Activated naive CD8-positive, alpha-beta T cell treated with anti-CD3 and anti-CD28 coated beads, Interleukin-2, amount 10 ng/mL, durations not matched to agents 7 days and 5 days (primary cell): ENCODE results near the gene TRAFD1. TPM values are rescaled to one million over a fixed set of nuclear protein-coding genes. Genes with fewer than 3 reads are reported as not detected.

ENCODE experiments used
- ATAC-seq: fragments of 150-1000 bp; cut with Tn5 transposase; one replicate; pipeline ENCODE4 v1.10.0; 2021; ENCODE audit warnings: low read depth, moderate library complexity
- POLR2A ChIA-PET: fragments of 350-600 bp; sonication (Branson Sonifier 250); formaldehyde crosslinking; loops from one replicate; lab custom pipeline; 2021; ENCODE audit warnings: antibody characterized with exemption; lab: Charles Lee
- DNase-seq: peaks from one replicate; pipeline ENCODE4 v3.0.0; 2021
- H3K27ac Mint-ChIP-seq: one replicate; pipeline ENCODE4 v1.8.0; 2022; ENCODE audit warnings: mild to moderate bottlenecking, mixed read lengths
- H3K27me3 Mint-ChIP-seq: one replicate; pipeline ENCODE4 v1.8.0; 2022; ENCODE audit warnings: mild to moderate bottlenecking, moderate library complexity, mixed read lengths
- H3K36me3 Mint-ChIP-seq: one replicate; pipeline ENCODE4 v1.8.0; 2021; ENCODE audit warnings: mild to moderate bottlenecking, mixed read lengths
- H3K4me1 Mint-ChIP-seq: one replicate; pipeline ENCODE4 v1.8.0; 2021; ENCODE audit warnings: mixed read lengths
- H3K4me3 Mint-ChIP-seq: one replicate; pipeline ENCODE4 v1.8.0; 2022; ENCODE audit warnings: mild to moderate bottlenecking, moderate library complexity, mixed read lengths
- H3K9me3 Mint-ChIP-seq: one replicate; pipeline ENCODE4 v1.8.0; 2021; ENCODE audit warnings: mixed read lengths
- total RNA-seq, 2 experiments: library from RNA; stranded (reverse); gene quantifications; one replicate each; pipeline ENCODE4 v1.2.3, GENCODE V29; 2021

Gene TRAFD1
- total RNA-seq, 2 experiments from 2014 or later = 69.7 to 70.3 TPM

DNA sequence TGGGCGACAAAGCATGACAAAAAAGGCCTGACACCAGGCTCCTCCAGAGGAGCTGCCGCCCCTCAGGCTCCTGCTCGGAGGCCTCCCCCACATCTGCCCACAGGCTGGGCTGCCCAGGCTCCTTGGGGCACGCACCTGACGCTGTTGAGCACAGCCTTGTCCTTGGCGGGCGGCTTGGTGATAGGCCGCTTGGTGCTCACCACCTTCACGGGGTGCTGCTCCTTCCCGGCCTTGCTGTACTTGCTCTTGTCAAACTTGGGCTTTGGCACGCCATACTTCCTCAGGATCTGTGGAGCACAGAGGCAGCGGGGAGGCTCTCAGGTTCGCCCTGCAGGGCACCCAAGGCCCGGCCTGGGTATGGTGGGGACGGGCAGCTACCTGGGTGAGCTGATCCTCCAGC is 53.4 kb downstream of the TRAFD1 start:
- Mint-ChIP-seq H3K27ac (no peak overlapping the region), H3K27me3 (no peaks in the 10 kb centered on the region), H3K4me3 (no peak overlapping the region), H3K9me3 (no peaks in the 10 kb centered on the region), H3K36me3 (peaks cover 12% of the 10 kb centered on the region), H3K4me1 (peaks cover 3% of the 10 kb centered on the region)
- DNase-seq (no peak), ATAC-seq (no peak)
- POLR2A ChIA-PET = no interaction called here

DNA sequence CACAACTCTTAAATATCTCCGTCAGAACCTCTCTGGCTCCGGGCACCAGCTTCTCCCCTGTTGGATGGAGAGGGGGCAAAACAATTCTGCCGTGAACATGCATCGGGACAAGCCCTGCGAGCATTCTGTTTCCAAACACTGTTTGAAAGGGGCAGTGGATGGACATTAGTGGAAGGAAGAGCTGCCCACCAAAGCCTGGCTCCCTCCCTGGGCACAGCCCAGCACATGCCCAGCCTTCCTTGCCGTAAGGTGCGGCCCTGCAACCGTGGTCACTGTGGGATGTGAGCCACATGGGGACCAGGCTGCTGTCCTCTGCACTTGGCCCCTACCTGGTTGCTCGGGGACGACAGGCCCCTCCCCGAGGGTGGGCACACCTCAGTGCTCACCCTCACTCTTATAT is 54.0 kb downstream of the TRAFD1 start:
- Mint-ChIP-seq H3K27me3 (no peaks in the 10 kb centered on the region), H3K4me1 (peaks cover 3% of the 10 kb centered on the region), H3K36me3 (peaks cover 12% of the 10 kb centered on the region), H3K4me3 (no peak overlapping the region), H3K9me3 (no peaks in the 10 kb centered on the region), H3K27ac (no peak overlapping the region)
- POLR2A ChIA-PET = no interaction called here
- ATAC-seq (no peak), DNase-seq (no peak)

DNA sequence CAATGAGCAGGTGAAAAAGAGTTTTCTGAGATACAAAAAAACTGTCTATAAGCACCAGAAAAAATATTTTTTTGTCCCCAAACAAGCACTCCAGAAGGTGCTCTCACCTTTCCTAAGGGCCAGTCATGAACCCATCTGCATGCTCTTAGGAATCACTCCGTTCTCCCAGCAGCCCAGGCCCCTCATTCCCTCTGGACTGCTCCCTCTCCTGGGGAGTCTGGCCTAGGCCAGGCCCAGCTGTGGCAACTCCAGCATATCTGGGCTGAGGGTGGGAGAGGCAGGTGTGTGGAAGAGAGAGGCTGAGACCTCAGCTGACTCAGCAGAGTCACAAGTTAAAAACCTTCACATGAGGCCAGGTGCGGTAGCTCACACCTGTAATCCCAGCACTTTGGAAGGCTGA is 54.6 kb downstream of the TRAFD1 start:
- ATAC-seq = no peak
- H3K36me3 Mint-ChIP-seq = peaks cover 12% of the 10 kb centered on the region
- DNase-seq = no peak
- H3K27ac Mint-ChIP-seq = no peak overlapping the region
- no peaks in the 10 kb centered on the region for H3K9me3 Mint-ChIP-seq
- peaks cover 3% of the 10 kb centered on the region for H3K4me1 Mint-ChIP-seq
- POLR2A ChIA-PET = no interaction called here
- no peak overlapping the region for H3K4me3 Mint-ChIP-seq
- H3K27me3 Mint-ChIP-seq = no peaks in the 10 kb centered on the region

DNA sequence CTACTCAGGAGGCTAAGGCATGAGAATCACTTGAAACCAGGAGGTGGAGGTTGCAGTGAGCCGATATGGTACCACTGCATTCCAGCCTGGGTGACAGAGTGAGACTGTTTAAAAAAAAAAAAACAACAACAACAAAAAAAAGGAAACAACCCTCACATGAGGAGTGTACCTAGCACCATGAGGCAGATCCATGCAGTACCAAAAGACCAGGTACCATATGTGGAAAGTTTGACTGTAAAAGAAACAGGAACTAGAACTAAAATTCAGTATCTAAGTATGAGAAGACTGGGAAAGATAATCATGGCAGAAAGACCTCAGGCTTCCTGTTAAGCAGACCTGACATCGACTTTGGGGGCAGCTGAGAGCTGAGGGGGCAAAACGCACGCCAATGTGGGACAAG is 55.1 kb downstream of the TRAFD1 start:
- DNase-seq (no peak), ATAC-seq (no peak)
- Mint-ChIP-seq H3K27me3 (no peaks in the 10 kb centered on the region), H3K36me3 (peaks cover 9% of the 10 kb centered on the region), H3K4me3 (no peak overlapping the region), H3K4me1 (peaks cover 3% of the 10 kb centered on the region), H3K27ac (no peak overlapping the region), H3K9me3 (no peaks in the 10 kb centered on the region)
- POLR2A ChIA-PET = no interaction called here

DNA sequence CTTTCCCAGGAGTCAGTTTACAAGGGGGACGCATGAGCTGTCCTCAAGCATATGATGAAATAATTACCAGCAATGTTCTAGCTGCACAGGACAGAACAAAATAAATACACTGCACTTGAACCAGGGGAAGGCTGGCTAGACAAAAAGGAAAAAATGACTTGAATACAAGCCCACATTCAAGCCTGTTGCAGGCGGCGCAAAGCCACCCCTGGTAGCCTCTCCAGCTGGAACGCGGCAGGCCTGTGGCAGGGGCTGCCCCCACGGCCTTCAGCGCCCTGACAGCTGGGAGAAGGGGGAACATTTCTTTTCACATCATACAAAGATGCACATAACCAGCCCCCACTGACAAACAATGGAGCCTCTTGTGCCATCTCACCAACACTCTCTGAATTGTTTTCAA is 57.1 kb downstream of the TRAFD1 start:
- POLR2A ChIA-PET = no interaction called here
- no peak overlapping the region for H3K27ac Mint-ChIP-seq
- H3K4me3 Mint-ChIP-seq = no peak overlapping the region
- H3K9me3 Mint-ChIP-seq = no peaks in the 10 kb centered on the region
- DNase-seq = no peak
- H3K4me1 Mint-ChIP-seq = peaks cover 3% of the 10 kb centered on the region
- no peak for ATAC-seq
- H3K36me3 Mint-ChIP-seq = peaks cover 3% of the 10 kb centered on the region
- H3K27me3 Mint-ChIP-seq = no peaks in the 10 kb centered on the region

DNA sequence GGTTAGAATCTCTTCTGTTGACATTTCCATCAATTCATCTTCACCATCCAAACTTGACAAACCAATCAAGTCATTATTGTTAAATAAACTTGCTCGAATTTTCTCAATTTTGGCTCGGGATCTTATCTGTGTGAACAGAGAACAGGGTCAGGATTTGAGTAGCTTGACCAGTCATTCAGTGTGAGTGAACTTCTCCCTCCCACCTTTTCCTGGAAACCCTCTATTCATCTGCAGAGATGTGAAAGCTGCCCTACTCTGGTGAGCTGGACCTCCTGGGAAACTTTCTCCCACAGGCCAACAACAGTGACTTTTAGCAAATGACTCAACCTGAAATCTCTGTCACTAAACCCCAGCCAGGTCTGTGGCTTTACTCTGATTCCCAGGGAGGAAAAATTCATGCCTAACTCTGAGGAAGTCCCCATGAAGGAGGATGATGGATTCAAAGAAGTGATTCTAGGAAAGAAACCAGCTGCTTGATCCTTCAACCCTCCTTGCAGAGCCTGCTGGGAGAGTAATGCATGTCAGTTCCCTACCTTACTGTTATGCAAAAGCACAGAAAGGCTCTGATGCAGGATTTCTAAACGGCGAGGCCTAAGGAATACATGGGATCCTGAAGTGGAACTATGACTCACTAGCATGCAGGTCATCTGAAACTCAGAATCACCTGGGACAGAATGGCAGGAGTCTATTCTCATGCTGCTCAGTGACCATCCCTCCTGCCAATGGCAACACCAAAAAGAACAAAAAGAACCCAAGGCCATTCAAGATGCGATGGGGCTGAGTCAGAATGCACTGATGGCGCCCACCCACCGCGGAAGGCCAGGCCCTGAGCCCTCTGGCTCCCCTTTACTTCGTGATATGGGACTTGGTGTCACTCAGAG is 58.0 kb downstream of the TRAFD1 start:
- H3K4me3 Mint-ChIP-seq = no peak overlapping the region
- no peaks in the 10 kb centered on the region for H3K9me3 Mint-ChIP-seq

DNA sequence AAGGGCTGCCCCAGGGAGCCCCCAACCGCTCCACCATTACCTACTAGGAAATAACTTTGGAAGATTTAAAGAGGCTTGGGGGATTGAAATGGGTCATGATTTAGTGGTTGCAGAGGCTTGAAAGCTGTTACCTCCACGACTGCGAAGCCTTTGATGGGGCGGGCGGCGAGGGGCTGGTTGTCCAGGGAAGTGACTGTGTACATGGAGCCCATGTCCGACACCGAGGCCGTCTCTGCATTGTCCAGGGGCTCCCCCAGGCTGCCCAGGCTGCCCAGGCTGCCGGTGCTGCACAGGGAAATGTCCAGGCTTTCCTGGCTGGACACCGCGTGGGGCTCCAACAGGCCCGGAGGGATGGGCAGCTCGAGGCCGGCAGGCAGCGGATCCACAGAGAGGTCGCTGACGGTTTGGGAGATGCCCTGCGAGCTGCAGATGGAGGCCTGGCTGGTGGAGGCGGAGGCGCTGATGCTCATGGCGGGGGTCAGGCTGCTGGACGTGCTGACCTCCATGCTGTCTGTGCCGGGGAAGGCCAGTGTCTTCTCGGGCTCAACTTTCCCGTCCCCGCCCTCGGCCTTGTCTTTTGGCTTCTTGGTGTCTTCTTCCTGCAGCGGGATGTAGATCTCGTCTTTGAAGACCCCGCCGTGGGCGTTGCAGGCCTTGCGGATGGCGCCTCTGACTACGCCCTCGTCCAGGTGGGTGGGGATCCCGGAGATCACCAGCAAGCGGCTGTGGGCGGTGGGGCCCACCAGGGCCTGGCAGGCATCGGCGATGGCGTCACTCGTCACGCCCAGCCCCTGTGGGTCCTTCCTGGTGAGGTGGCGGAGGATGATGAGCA is 58.9 kb downstream of the TRAFD1 start:
- no peaks in the 10 kb centered on the region for H3K9me3 Mint-ChIP-seq
- no peak for ATAC-seq
- no peaks in the 10 kb centered on the region for H3K27me3 Mint-ChIP-seq
- POLR2A ChIA-PET = no interaction called here
- peaks cover 3% of the 10 kb centered on the region for H3K4me1 Mint-ChIP-seq
- DNase-seq = no peak
- H3K27ac Mint-ChIP-seq = no peak overlapping the region
- no peak overlapping the region for H3K4me3 Mint-ChIP-seq
- peaks cover 3% of the 10 kb centered on the region for H3K36me3 Mint-ChIP-seq

More for the DNA sequence above, 58.0 kb downstream of the TRAFD1 start:
- peaks cover 3% of the 10 kb centered on the region for H3K4me1 Mint-ChIP-seq
- ATAC-seq = no peak
- H3K27ac Mint-ChIP-seq = no peak overlapping the region
- no peak for DNase-seq
- POLR2A ChIA-PET = no interaction called here
- H3K36me3 Mint-ChIP-seq = peaks cover 3% of the 10 kb centered on the region
- no peaks in the 10 kb centered on the region for H3K27me3 Mint-ChIP-seq

DNA sequence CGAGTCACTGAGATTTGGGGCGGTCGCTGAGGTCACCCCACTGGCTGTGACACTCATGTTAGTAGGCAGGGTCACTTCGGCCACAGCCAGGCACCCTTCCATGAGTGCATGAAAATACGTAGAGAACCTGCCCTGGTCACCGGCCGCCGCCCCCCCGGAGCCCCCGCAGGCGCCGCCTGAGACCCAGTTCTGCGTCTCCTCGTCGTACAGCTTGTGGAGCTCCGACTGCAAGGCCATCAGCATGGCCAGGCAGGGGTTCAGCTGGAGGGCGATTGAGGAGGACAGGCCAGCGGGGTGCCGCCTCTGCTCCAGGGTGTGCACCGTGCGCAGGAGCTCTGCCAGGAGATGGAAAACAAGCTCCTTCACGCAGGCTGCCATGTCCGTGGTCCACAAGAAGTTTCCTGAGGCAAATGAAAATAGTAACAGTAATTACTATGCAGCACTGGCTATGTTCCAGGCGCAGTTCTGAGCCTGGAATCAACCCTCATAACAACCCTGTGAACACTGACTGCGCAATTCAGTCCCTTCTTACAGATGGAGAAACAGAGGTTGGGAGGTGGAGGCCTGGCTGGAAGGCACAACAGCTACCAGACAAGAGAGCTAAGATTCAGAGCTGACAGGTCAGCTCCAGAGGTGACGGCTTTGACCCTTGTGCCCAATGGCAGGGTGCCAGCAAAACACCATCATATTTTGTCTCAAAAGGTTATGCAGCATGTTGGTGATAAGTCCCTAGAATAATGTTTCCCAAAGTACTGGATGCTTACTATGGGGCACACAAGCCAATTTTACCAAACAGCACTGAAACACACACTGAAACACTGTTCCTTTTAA is 59.9 kb downstream of the TRAFD1 start:
- Mint-ChIP-seq H3K4me1 (peaks cover 3% of the 10 kb centered on the region), H3K4me3 (no peak overlapping the region), H3K27ac (no peak overlapping the region), H3K9me3 (no peaks in the 10 kb centered on the region), H3K27me3 (no peaks in the 10 kb centered on the region), H3K36me3 (peaks cover 3% of the 10 kb centered on the region)
- ATAC-seq = no peak
- DNase-seq = no peak
- POLR2A ChIA-PET = no interaction called here

DNA sequence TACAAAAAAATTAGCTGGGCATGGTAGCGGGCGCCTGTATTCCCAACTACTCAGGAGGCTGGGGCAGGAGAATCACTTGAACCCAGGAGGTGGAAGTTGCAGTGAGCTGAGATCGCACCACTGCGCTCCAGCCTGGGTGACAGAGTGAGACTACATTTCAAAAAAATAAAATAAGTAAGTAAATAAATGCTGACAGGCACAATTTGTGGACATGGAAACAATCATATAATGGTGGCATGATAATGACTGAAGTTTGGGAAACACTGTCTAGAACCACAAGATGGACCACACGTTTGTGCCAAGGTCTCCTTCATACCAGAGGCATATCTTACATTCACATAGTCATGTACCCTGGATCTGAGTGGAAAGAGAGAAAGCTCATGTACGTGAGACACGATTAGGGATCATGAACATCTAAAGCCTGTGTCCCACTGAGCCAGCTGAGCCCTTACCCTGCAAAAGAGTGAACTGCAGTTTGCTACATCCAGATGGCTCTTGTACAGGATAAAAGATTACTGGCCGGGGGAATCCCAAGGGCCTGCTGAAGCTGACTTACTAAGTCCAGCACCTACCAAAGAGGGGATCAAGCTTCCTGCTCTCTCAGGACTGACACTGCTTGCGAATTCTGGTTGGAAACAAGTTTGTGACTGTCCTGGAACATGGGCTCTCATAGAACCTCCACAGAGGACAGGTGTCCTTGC is 62.9 kb downstream of the TRAFD1 start:
- DNase-seq (no peak), ATAC-seq (no peak)
- Mint-ChIP-seq H3K4me1 (peaks cover 1% of the 10 kb centered on the region), H3K27me3 (no peaks in the 10 kb centered on the region), H3K4me3 (no peak overlapping the region), H3K9me3 (no peaks in the 10 kb centered on the region), H3K27ac (no peak overlapping the region), H3K36me3 (peaks cover 6% of the 10 kb centered on the region)
- POLR2A ChIA-PET = no interaction called here

DNA sequence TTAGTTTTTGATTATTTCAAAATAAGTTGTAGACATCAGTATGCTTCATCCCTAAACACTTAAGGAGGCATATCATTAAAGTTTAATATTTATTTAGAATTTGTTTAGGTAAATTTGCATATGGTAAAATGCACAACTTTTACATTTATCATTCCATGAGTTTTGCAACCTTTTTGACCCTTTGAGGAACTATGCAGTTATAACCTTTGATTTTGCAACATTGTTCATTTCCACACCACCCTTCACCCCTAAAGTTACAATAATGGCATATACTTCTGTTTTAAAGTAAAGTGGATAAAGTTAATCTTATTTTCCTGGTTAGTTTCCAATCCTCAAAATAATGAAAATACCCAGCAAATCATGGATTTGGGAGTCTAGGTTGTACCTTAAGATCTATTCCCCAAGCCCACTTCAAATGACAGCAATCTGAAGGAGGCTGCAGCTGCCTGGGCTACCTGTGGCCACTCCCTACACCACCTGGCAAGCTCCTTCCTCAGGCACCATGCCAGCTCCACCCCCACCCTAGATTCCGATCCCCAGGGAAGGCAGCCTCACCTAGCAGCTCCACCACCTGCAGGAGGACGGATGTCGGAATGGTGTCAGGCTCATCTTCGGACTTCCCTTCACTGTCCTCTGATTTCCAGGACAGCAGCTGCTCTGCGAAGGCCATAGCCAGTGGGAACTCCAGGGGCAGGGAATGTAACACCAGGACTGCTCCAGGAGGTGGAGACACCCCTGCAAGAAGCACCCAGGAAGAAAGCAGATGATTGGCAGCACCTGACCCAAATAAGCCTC is 65.1 kb downstream of the TRAFD1 start:
- no peaks in the 10 kb centered on the region for H3K4me1 Mint-ChIP-seq
- H3K27ac Mint-ChIP-seq = no peak overlapping the region
- H3K9me3 Mint-ChIP-seq = no peaks in the 10 kb centered on the region
- no peak for DNase-seq
- no peak overlapping the region for H3K4me3 Mint-ChIP-seq
- H3K27me3 Mint-ChIP-seq = no peaks in the 10 kb centered on the region
- POLR2A ChIA-PET = no interaction called here
- ATAC-seq = no peak
- peaks cover 6% of the 10 kb centered on the region for H3K36me3 Mint-ChIP-seq

DNA sequence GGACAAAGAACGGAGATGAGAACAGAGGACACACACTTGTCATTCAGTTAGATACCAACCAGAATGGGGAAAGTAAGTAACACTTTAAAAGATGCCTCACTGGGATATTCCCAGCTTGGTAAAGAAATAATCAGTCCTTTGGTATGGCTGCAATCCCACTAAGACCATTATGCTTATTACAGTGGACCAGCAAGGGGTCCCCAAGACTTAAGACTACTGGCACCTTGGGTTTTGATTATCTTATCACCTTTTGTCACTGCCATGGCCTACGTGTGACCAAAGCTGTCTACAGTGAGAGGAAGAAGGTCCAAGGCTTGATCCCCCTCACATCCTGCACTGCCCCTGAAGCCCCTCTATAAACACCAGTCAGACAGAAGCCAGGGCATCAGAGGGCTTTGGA is 65.8 kb downstream of the TRAFD1 start:
- H3K27ac Mint-ChIP-seq = no peak overlapping the region
- peaks cover 6% of the 10 kb centered on the region for H3K36me3 Mint-ChIP-seq
- POLR2A ChIA-PET = no interaction called here
- no peak for DNase-seq
- no peaks in the 10 kb centered on the region for H3K27me3 Mint-ChIP-seq
- ATAC-seq = no peak
- no peak overlapping the region for H3K4me3 Mint-ChIP-seq
- no peaks in the 10 kb centered on the region for H3K4me1 Mint-ChIP-seq
- H3K9me3 Mint-ChIP-seq = no peaks in the 10 kb centered on the region

DNA sequence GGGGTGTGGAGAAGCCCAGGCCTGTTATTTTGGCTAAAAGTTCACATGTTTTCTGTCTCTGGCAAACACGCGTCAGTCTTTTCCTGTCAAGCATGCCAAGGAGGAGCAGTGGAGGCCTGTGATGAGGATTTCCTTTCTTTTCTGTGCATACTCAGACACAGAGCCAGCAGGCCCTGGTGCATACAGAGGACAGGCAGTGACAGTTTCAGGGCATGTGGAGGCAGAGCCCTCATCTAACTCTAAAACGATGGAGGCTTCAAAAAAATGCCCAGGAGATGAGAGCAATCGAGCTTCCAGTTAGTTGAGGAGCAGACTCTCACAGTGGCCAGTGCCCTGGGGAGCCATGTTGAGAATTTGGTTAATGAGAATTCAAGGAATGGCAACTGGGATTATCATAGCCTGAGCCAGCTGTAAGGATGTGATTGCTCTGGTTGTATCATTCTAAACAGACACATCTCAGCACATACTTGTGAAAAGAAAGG is 66.5 kb downstream of the TRAFD1 start:
- Mint-ChIP-seq H3K9me3 (no peaks in the 10 kb centered on the region), H3K4me1 (no peaks in the 10 kb centered on the region), H3K27ac (peak overlapping the region; percentile 32), H3K4me3 (no peak overlapping the region), H3K27me3 (no peaks in the 10 kb centered on the region), H3K36me3 (peaks cover 6% of the 10 kb centered on the region)
- DNase-seq = no peak
- no peak for ATAC-seq
- POLR2A ChIA-PET = no interaction called here
